ENCODE measurements around the gene BAIAP2.

GRCh38 chr17:81066072-81066471 is 31.1 kb downstream of the BAIAP2 start:
- TF ChIP-seq ZNF12 (CRISPR knock-in tag; IDR thresholded peaks at IDR 0.05) = no peak
- no peak for TF ChIP-seq REST (IDR thresholded peaks at IDR 0.05; ENCODE audit: borderline replicate concordance in 1 of 2, low read depth in 1 of 2, low read length in 2 of 2)
- TF ChIP-seq ZNF274 (CRISPR knock-in tag; IDR thresholded peaks at IDR 0.05) = no peak
- no peak for TF ChIP-seq ATF2 (CRISPR knock-in tag; IDR thresholded peaks at IDR 0.05)
- TF ChIP-seq ZNF512B (CRISPR knock-in tag; IDR thresholded peaks at IDR 0.05; ENCODE audit: borderline replicate concordance) = no peak
- TF ChIP-seq POLR2A (IDR thresholded peaks at IDR 0.05; ENCODE audit: insufficient read depth in 1 of 2, low read depth in 2 of 2, low read length in 2 of 2) = no peak
- TF ChIP-seq KAT7 (CRISPR knock-in tag; IDR thresholded peaks at IDR 0.05; ENCODE audit: borderline replicate concordance) = no peak
- TF ChIP-seq TARDBP (CRISPR knock-in tag; IDR thresholded peaks at IDR 0.05) = no peak
